NCI-H446 (cell line): ENCODE data around the gene KDM4B.

Source experiments
- DNase-seq, 2 experiments: peaks; one replicate each; lab custom pipeline; 2025; lab: John Stamatoyannopoulos, UW

The KDM4B gene

GRCh38 chr19:5091018-5091683 lies 122.2 kb downstream of the KDM4B start:
- peak in 1 of 2 experiments; percentile 55 for DNase-seq

GRCh38 chr19:5091684-5092480 lies 123.0 kb downstream of the KDM4B start:
- DNase-seq, result no peak

GRCh38 chr19:5092481-5092843 lies 123.5 kb downstream of the KDM4B start:
- DNase-seq, result no peak

- no peak for DNase-seq
Observed at GRCh38 chr19:5093297-5093928, 124.5 kb downstream of the KDM4B start.

- DNase-seq, result no peak
Observed at GRCh38 chr19:5093948-5094718, 125.2 kb downstream of the KDM4B start.

GRCh38 chr19:5094768-5095567 lies 126.1 kb downstream of the KDM4B start:
- no peak for DNase-seq

- DNase-seq, result no peak
Observed at GRCh38 chr19:5095568-5095850, 126.6 kb downstream of the KDM4B start.

- DNase-seq, result no peak
Observed at GRCh38 chr19:5096536-5096935, 127.6 kb downstream of the KDM4B start.

GRCh38 chr19:5097331-5097930 lies 128.5 kb downstream of the KDM4B start:
- DNase-seq, result no peak

GRCh38 chr19:5097959-5098623 lies 129.2 kb downstream of the KDM4B start:
- DNase-seq, result no peak

GRCh38 chr19:5098646-5099045 lies 129.7 kb downstream of the KDM4B start:
- DNase-seq, result no peak

GRCh38 chr19:5099701-5100221 lies 130.8 kb downstream of the KDM4B start:
- no peak for DNase-seq

- no peak for DNase-seq
Observed at GRCh38 chr19:5101871-5102270, 133.0 kb downstream of the KDM4B start.

- no peak for DNase-seq
Observed at GRCh38 chr19:5102520-5102919, 133.6 kb downstream of the KDM4B start.

- peak; percentile 49 to 87 for DNase-seq
Observed at GRCh38 chr19:5103061-5103701, 134.3 kb downstream of the KDM4B start.

GRCh38 chr19:5103812-5104410 lies 135.0 kb downstream of the KDM4B start:
- peak; percentile 37 to 60 for DNase-seq

- no peak for DNase-seq
Observed at GRCh38 chr19:5104871-5105351, 136.0 kb downstream of the KDM4B start.

GRCh38 chr19:5106191-5106726 lies 137.3 kb downstream of the KDM4B start:
- DNase-seq, result no peak

- DNase-seq, result no peak
Observed at GRCh38 chr19:5106971-5107370, 138.1 kb downstream of the KDM4B start.
